ENCODE measurements around the gene KCNMB1. TPM values are rescaled to one million over a fixed set of nuclear protein-coding genes. Genes with fewer than 3 reads are reported as not detected.

Gene KCNMB1
- polyA plus RNA-seq, 1 donor from 2014 or later, result not detected

- no peaks in the 10 kb centered on the region for H3K79me2 ChIP-seq (replicated peaks; ENCODE audit: insufficient read depth, low read length)
- no peak overlapping the region for H3K27ac ChIP-seq (ENCODE audit: low read length)
- no peak for TF ChIP-seq CTCF (IDR thresholded peaks at IDR 0.05; ENCODE audit: poor library complexity, severe bottlenecking)
- no peak for TF ChIP-seq REST (IDR thresholded peaks at IDR 0.05; ENCODE audit: borderline replicate concordance)
- no peak for TF ChIP-seq EZH2 (IDR thresholded peaks at IDR 0.05; ENCODE audit: borderline replicate concordance, insufficient read depth, low read length, poor library complexity, severe bottlenecking)
- no peak for TF ChIP-seq EP300 (conservative IDR thresholded peaks at IDR 0.05; ENCODE audit: poor library complexity, severe bottlenecking)
- TF ChIP-seq POLR2AphosphoS5 (IDR thresholded peaks at IDR 0.05), result no peak
- TF ChIP-seq TAF1 (IDR thresholded peaks at IDR 0.05; ENCODE audit: low read depth), result no peak
- no peak for TF ChIP-seq RAD21 (conservative IDR thresholded peaks at IDR 0.05)
- no peak for TF ChIP-seq SMC3 (conservative IDR thresholded peaks at IDR 0.05; ENCODE audit: poor library complexity)
- TF ChIP-seq MXI1 (conservative IDR thresholded peaks at IDR 0.05; ENCODE audit: poor library complexity, severe bottlenecking), result no peak
- no peaks in the 10 kb centered on the region for H3K9me3 ChIP-seq (ENCODE audit: low read length)
- H3K27me3 ChIP-seq (ENCODE audit: insufficient read depth, low read depth, low read length), result no peaks in the 10 kb centered on the region
- H3K9me2 ChIP-seq (ENCODE audit: insufficient read depth, low read length), result no peaks in the 10 kb centered on the region
- no peak overlapping the region for H3K4me2 ChIP-seq (ENCODE audit: low read length)
- H3K4me3 ChIP-seq (ENCODE audit: low read length), result no peak overlapping the region
- H3F3A ChIP-seq (ENCODE audit: insufficient read depth, low read length, poor library complexity, severe bottlenecking), result no peaks in the 10 kb centered on the region
- no peak overlapping the region for H3K9ac ChIP-seq (ENCODE audit: low read length)
- H4K20me1 ChIP-seq (ENCODE audit: insufficient read depth), result no peaks in the 10 kb centered on the region
- H2AFZ ChIP-seq (ENCODE audit: low read depth, low read length), result no peak overlapping the region
- H3K36me3 ChIP-seq (ENCODE audit: insufficient read depth, low read length), result no peaks in the 10 kb centered on the region
Observed at GRCh38 chr5:170427672-170428236, 38.6 kb upstream of the KCNMB1 start.

- no peak overlapping the region for H2AFZ ChIP-seq (ENCODE audit: low read depth, low read length)
- no peak overlapping the region for H3K27ac ChIP-seq (ENCODE audit: low read length)
- H3K4me2 ChIP-seq (ENCODE audit: low read length), result no peak overlapping the region
- no peaks in the 10 kb centered on the region for H3K79me2 ChIP-seq (replicated peaks; ENCODE audit: insufficient read depth, low read length)
- TF ChIP-seq EP300 (conservative IDR thresholded peaks at IDR 0.05; ENCODE audit: poor library complexity, severe bottlenecking) (no peak), SMC3 (conservative IDR thresholded peaks at IDR 0.05; ENCODE audit: poor library complexity) (no peak), EZH2 (IDR thresholded peaks at IDR 0.05; ENCODE audit: borderline replicate concordance, insufficient read depth, low read length, poor library complexity, severe bottlenecking) (no peak), POLR2AphosphoS5 (IDR thresholded peaks at IDR 0.05) (no peak), CTCF (IDR thresholded peaks at IDR 0.05; ENCODE audit: poor library complexity, severe bottlenecking) (no peak), RAD21 (conservative IDR thresholded peaks at IDR 0.05) (no peak), REST (IDR thresholded peaks at IDR 0.05; ENCODE audit: borderline replicate concordance) (no peak), MXI1 (conservative IDR thresholded peaks at IDR 0.05; ENCODE audit: poor library complexity, severe bottlenecking) (no peak)
- no peaks in the 10 kb centered on the region for H3K9me3 ChIP-seq (ENCODE audit: low read length)
- H3K9ac ChIP-seq (ENCODE audit: low read length), result no peak overlapping the region
- no peaks in the 10 kb centered on the region for H3K9me2 ChIP-seq (ENCODE audit: insufficient read depth, low read length)
- H3K27me3 ChIP-seq (ENCODE audit: insufficient read depth, low read depth, low read length), result no peaks in the 10 kb centered on the region
- no peaks in the 10 kb centered on the region for H3K36me3 ChIP-seq (ENCODE audit: insufficient read depth, low read length)
- H3F3A ChIP-seq (ENCODE audit: insufficient read depth, low read length, poor library complexity, severe bottlenecking), result no peaks in the 10 kb centered on the region
- H4K20me1 ChIP-seq (ENCODE audit: insufficient read depth), result no peaks in the 10 kb centered on the region
- no peak overlapping the region for H3K4me3 ChIP-seq (ENCODE audit: low read length)
Observed at GRCh38 chr5:170426786-170427185, 37.6 kb upstream of the KCNMB1 start.
